ENCODE measurements around the gene PIBF1.

Gene PIBF1

GRCh38 chr13:73018336-73018735, 236.4 kb downstream of the PIBF1 start:
- DNase-seq (ENCODE audit: low spot score), result no peak
- TF ChIP-seq CTCF (IDR thresholded peaks at IDR 0.05; ENCODE audit: extremely low read depth, missing control alignments), result no peak

- DNase-seq (ENCODE audit: low spot score), result peak; percentile 8
- no peak for TF ChIP-seq CTCF (IDR thresholded peaks at IDR 0.05; ENCODE audit: extremely low read depth, missing control alignments)
Measured at GRCh38 chr13:73025217-73026012, 243.5 kb downstream of the PIBF1 start.

GRCh38 chr13:73034901-73035300, 253.0 kb downstream of the PIBF1 start:
- TF ChIP-seq CTCF (IDR thresholded peaks at IDR 0.05; ENCODE audit: extremely low read depth, missing control alignments), result no peak
- no peak for DNase-seq (ENCODE audit: low spot score)

GRCh38 chr13:73035660-73036059, 253.7 kb downstream of the PIBF1 start:
- no peak for TF ChIP-seq CTCF (IDR thresholded peaks at IDR 0.05; ENCODE audit: extremely low read depth, missing control alignments)

GRCh38 chr13:73036566-73036965, 254.6 kb downstream of the PIBF1 start:
- no peak for DNase-seq (ENCODE audit: low spot score)
- TF ChIP-seq CTCF (IDR thresholded peaks at IDR 0.05; ENCODE audit: extremely low read depth, missing control alignments), result no peak

More at GRCh38 chr13:73035660-73036059, 253.7 kb downstream of the PIBF1 start:
- no peak for DNase-seq (ENCODE audit: low spot score)

- no peak for TF ChIP-seq CTCF (IDR thresholded peaks at IDR 0.05; ENCODE audit: extremely low read depth, missing control alignments)
- no peak for DNase-seq (ENCODE audit: low spot score)
Measured at GRCh38 chr13:73038064-73038463, 256.1 kb downstream of the PIBF1 start.

- no peak for DNase-seq (ENCODE audit: low spot score)
- no peak for TF ChIP-seq CTCF (IDR thresholded peaks at IDR 0.05; ENCODE audit: extremely low read depth, missing control alignments)
Measured at GRCh38 chr13:73039201-73040108, 257.5 kb downstream of the PIBF1 start.

Measured in GM20000 (cell line).